Fibroblast of lung (primary cell): ENCODE results near the gene PEX10.

Experiments used
- CTCF ChIP-seq, 2 donors: IDR thresholded peaks in 1 of 2; conservative IDR thresholded peaks in 1 of 2; 1 replicate in 1 of 2; 2 replicates in 1 of 2; pipeline ENCODE4 v1.5.1; 2011 to 2012; ENCODE audit warnings: low read length in 2 of 2, control low read depth in 1 of 2, inconsistent platforms in 1 of 2, low read depth in 1 of 2, mild to moderate bottlenecking in 1 of 2
- EZH2 ChIP-seq: IDR thresholded peaks from 2 replicates; pipeline ENCODE4 v1.5.1; 2012; ENCODE audit warnings: low read length, control low read depth, mild to moderate bottlenecking; ENCODE audit errors: missing control alignments

- no peak for TF ChIP-seq CTCF (conservative IDR thresholded peaks at IDR 0.05 in 1 of 2, IDR thresholded peaks at IDR 0.05 in 1 of 2; ENCODE audit: low read depth in 1 of 2, low read length in 2 of 2)
- TF ChIP-seq EZH2: no peak
These were observed 26.6 kb downstream of the PEX10 start for GRCh38 chr1:2385606-2386280.
